Measurements from ENCODE around the gene SERTM1. TPM values are rescaled to one million over a fixed set of nuclear protein-coding genes. Genes with fewer than 3 reads are reported as not detected.

The SERTM1 gene
- total RNA-seq, result not detected in 2 replicates
- not detected in 2 replicates for polyA plus RNA-seq
- polyA plus RNA-seq (2012), result not detected in 2 replicates
- polyA minus RNA-seq (ENCODE audit: low replicate concordance), result not detected in 2 replicates

GRCh38 chr13:36673838-36674326 is at the start of gene SERTM1:
SERTM1 (plus strand) TSS chr13:36674020; CDS start chr13:36695079, 21,059 bp downstream.
- no peaks in the 10 kb centered on the region for H3K4me1 ChIP-seq (ENCODE audit: control insufficient read depth, extremely low read depth, insufficient read depth, low read length)
- H3K4me2 ChIP-seq (ENCODE audit: extremely low read depth, insufficient read depth, low read length), result peak within 1 kb of the TSS; percentile 8
- H3K9ac ChIP-seq (ENCODE audit: insufficient read depth, low read length), result no peak within 1 kb of the TSS
- no peak for TF ChIP-seq CTCF (conservative IDR thresholded peaks at IDR 0.05 in 1 of 2, IDR thresholded peaks at IDR 0.05 in 1 of 2; ENCODE audit: low read depth in 1 of 2, low read length in 2 of 2)
- no peaks in the 10 kb centered on the region for H4K20me1 ChIP-seq (ENCODE audit: control insufficient read depth, extremely low read depth, insufficient read depth, low read length)
- no peak within 1 kb of the TSS for H3K4me3 ChIP-seq (replicated peaks in 1 of 4; ENCODE audit: control extremely low read depth in 1 of 4, insufficient read depth in 1 of 4, low read depth in 3 of 4, low read length in 4 of 4)
- H3K9me3 ChIP-seq (ENCODE audit: control insufficient read depth, insufficient read depth, low read depth, low read length), result no peaks in the 10 kb centered on the region
- H3K79me2 ChIP-seq (ENCODE audit: control insufficient read depth, insufficient read depth, low read length), result no peaks in the 10 kb centered on the region
- peaks cover 15% of the 10 kb centered on the region for H3K27me3 ChIP-seq (ENCODE audit: control insufficient read depth, insufficient read depth, low read length)
- no peak within 1 kb of the TSS for H3K27ac ChIP-seq (ENCODE audit: insufficient read depth, low read length)
- DNase-seq (ENCODE audit: low read depth in 2 of 2), result peak in 1 of 2 donors; percentile 59
- H3K36me3 ChIP-seq (ENCODE audit: control insufficient read depth, insufficient read depth, low read length), result no peaks in the 10 kb centered on the region
- H2AFZ ChIP-seq (ENCODE audit: low read length), result no peak within 1 kb of the TSS

- no peak overlapping the region for H3K4me3 ChIP-seq (replicated peaks in 1 of 4; ENCODE audit: control extremely low read depth in 1 of 4, insufficient read depth in 1 of 4, low read depth in 3 of 4, low read length in 4 of 4)
Measured at GRCh38 chr13:36628377-36629056, 45.3 kb upstream of the SERTM1 start.

GRCh38 chr13:36629057-36629385 is 44.8 kb upstream of the SERTM1 start:
- Histone ChIP-seq H3K9me3 (ENCODE audit: control insufficient read depth, insufficient read depth, low read depth, low read length) (no peaks in the 10 kb centered on the region), H2AFZ (ENCODE audit: low read length) (no peak overlapping the region), H3K4me1 (ENCODE audit: control insufficient read depth, extremely low read depth, insufficient read depth, low read length) (no peaks in the 10 kb centered on the region), H3K9ac (ENCODE audit: insufficient read depth, low read length) (no peak overlapping the region), H3K36me3 (ENCODE audit: control insufficient read depth, insufficient read depth, low read length) (no peaks in the 10 kb centered on the region), H3K4me2 (ENCODE audit: extremely low read depth, insufficient read depth, low read length) (no peak overlapping the region), H3K27ac (ENCODE audit: insufficient read depth, low read length) (no peak overlapping the region), H4K20me1 (ENCODE audit: control insufficient read depth, extremely low read depth, insufficient read depth, low read length) (no peaks in the 10 kb centered on the region), H3K79me2 (ENCODE audit: control insufficient read depth, insufficient read depth, low read length) (no peaks in the 10 kb centered on the region), H3K27me3 (ENCODE audit: control insufficient read depth, insufficient read depth, low read length) (no peaks in the 10 kb centered on the region), H3K4me3 (replicated peaks in 1 of 4; ENCODE audit: control extremely low read depth in 1 of 4, insufficient read depth in 1 of 4, low read depth in 3 of 4, low read length in 4 of 4) (no peak overlapping the region)
- DNase-seq (ENCODE audit: low read depth in 2 of 2), result no peak
- no peak for TF ChIP-seq EZH2 (IDR thresholded peaks at IDR 0.05; ENCODE audit: low read length, missing control alignments)
- no peak for TF ChIP-seq CTCF (conservative IDR thresholded peaks at IDR 0.05 in 1 of 2, IDR thresholded peaks at IDR 0.05 in 1 of 2; ENCODE audit: low read depth in 1 of 2, low read length in 2 of 2)

More at GRCh38 chr13:36628377-36629056, 45.3 kb upstream of the SERTM1 start:
- TF ChIP-seq CTCF (conservative IDR thresholded peaks at IDR 0.05 in 1 of 2, IDR thresholded peaks at IDR 0.05 in 1 of 2; ENCODE audit: low read depth in 1 of 2, low read length in 2 of 2) (no peak), EZH2 (IDR thresholded peaks at IDR 0.05; ENCODE audit: low read length, missing control alignments) (no peak)
- no peak overlapping the region for H3K9ac ChIP-seq (ENCODE audit: insufficient read depth, low read length)
- no peaks in the 10 kb centered on the region for H3K4me1 ChIP-seq (ENCODE audit: control insufficient read depth, extremely low read depth, insufficient read depth, low read length)
- H3K4me2 ChIP-seq (ENCODE audit: extremely low read depth, insufficient read depth, low read length), result no peak overlapping the region
- no peak overlapping the region for H2AFZ ChIP-seq (ENCODE audit: low read length)
- no peak overlapping the region for H3K27ac ChIP-seq (ENCODE audit: insufficient read depth, low read length)
- no peaks in the 10 kb centered on the region for H3K79me2 ChIP-seq (ENCODE audit: control insufficient read depth, insufficient read depth, low read length)
- H3K9me3 ChIP-seq (ENCODE audit: control insufficient read depth, insufficient read depth, low read depth, low read length), result no peaks in the 10 kb centered on the region
- H3K36me3 ChIP-seq (ENCODE audit: control insufficient read depth, insufficient read depth, low read length), result no peaks in the 10 kb centered on the region
- no peaks in the 10 kb centered on the region for H3K27me3 ChIP-seq (ENCODE audit: control insufficient read depth, insufficient read depth, low read length)
- DNase-seq (ENCODE audit: low read depth in 2 of 2), result no peak
- H4K20me1 ChIP-seq (ENCODE audit: control insufficient read depth, extremely low read depth, insufficient read depth, low read length), result no peaks in the 10 kb centered on the region

All from fibroblast of lung (primary cell).